HG02938 (cell line): ENCODE results near the gene TTC12.
A peak's percentile ranks its signal among the peaks of the same experiment; 100 is the strongest.
"Not testable (repeated sequence)": the region's sequence is repeated elsewhere in the genome, so short reads cannot be mapped to it uniquely, and the experiment has no call there.

Experiments
- ATAC-seq: cut with Tn5 transposase; IDR thresholded peaks from one replicate; pipeline ENCODE4 v1.9.1; 2021; ENCODE audit warnings: mild to moderate bottlenecking, moderate library complexity; ENCODE audit not compliant: unreplicated experiment

The TTC12 gene

DNA sequence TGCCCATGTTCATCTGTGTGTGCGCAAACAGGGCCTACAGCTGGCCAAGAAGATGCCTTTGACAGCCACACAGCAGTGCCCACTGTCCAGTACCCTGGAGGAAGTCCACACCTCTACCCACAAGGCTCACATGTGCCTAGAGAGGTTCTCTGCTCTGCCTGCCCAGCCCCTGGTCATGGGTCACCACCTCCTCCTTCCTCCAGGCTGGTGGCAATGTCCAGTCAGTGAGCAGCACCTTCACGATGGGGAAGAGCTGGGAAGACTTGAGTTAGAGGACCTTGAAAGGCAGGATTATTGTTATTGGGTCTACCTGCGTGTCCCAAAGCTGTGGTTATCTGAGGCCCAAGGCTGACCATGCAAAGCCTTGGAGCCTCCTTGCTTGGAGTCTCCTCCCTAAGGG is 28.4 kb upstream of the TTC12 start:
- no peak for ATAC-seq

DNA sequence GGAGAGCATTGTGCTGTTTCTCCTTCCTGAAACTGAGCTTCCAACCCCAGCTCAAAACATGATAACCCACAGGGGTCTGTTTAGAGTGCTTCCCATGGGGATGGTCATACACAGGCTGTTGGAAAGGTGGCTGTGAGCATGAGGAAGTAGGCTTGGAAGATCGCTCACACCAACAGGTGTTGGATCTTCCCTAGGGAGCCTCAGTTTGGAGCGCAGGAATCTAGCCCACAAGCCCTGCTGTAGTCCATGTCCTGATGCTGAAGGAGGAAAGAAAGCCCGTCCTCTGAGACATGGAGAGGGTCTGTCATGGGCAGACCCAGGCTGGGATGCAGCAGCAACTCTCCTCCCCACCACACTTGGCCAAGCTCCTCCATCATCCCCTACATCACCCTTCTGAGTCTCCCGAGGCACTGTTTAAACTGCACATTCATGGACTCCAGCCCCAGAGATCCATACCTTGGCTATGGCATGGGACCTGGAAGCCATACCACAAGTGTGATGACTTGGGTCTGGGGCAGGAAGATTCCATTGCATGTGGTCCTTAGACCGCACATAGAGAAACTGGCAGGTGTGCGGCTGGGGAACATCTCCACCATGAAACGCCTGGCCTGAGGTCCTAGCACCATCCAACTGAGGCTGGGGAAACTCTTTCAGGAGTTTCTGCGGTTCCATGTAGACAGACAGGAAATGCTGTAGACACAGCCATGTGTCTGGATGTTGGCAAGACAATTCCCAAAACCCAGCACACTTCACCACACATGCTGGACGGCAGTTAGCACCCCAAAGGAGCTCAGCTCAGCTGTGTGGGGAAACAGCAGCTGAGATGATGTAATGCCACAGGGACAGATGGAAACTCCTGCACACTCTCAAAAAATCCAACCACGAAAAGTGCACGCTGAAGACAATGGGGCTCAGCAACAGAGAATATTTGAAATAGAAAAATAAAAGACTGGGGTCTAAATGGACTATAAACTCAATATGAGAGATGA is 27.6 kb upstream of the TTC12 start:
- no peak for ATAC-seq

GRCh38 chr11:113287801-113288200 is 26.6 kb upstream of the TTC12 start:
- no peak for ATAC-seq

GRCh38 chr11:113288286-113288863 is 26.0 kb upstream of the TTC12 start:
- ATAC-seq, result no peak

GRCh38 chr11:113289431-113290187 is 24.8 kb upstream of the TTC12 start:
- peak; percentile 88 for ATAC-seq

DNA sequence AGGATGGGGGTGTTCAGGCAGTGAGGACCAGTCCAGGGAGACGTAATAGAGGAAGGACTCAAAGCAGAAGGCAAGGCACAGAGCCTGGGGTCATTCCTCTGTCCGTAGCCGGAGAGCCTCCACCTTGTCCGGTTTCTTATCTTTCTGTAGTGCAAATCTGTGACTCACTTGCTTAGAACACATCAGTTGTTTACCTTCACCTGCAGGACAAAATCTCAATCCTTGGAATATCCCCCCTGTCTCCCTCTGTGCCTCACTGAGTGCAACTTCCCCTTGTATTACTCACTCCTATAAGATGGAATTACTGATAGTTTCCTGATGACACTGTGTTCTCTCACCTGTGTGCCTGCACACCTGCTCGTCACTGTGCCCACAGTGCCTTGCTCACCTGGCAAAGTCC is 20.4 kb upstream of the TTC12 start:
- ATAC-seq, result no peak

DNA sequence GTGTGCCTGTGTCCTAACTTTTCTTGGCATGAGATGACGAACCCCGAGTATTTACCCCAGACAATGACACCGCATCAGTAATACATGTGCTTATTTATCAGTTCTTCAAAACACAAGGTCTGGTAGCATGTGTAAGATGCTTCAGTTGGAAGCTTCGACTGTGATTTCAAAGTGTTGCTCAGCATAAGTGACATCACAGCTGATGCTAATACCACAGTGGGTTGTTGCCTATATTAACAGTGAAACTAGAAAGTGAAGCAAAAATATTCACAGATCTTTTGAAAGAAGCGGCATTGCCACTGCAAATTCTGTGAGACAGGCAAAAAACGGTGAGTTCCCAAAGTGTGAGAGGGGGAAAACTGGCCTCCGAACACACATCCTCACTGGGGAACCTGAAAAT is 18.4 kb upstream of the TTC12 start:
- ATAC-seq, result no peak

DNA sequence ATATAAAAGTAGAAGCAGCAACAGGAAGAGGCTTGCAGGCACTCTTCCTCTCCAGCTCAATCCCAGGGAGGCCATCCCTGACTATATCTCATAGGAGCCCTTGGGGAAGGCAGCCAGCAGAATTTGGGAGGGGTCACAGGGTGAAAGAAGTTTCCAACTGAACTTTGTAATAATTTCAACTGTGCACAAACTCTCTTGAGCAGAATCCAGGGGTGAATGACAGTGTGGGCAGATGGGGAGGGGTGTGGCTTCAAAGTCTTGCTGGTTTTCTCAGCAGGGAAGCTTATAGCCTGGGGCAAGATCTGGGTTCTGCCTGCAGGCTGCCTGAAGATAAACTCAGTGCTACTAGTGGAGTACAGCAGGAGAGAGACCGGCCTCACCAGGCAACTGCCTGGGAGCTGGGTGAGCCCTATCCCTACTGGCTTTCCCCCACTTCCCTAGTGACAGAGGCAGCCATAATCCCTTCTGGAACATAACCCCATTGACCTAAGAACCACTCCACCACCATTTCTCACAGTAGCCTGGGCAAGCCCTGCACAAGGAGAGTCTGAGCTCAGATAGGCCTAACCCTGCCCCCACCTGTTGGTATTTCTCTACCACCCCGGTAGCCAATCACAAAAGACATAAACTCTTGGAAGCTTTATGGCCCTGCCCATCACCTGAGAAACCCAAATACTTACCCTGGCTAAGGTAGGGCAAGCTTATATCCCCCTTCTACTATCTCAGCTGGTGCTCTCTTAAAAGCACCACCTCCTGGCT is 17.8 kb upstream of the TTC12 start:
- no peak for ATAC-seq

DNA sequence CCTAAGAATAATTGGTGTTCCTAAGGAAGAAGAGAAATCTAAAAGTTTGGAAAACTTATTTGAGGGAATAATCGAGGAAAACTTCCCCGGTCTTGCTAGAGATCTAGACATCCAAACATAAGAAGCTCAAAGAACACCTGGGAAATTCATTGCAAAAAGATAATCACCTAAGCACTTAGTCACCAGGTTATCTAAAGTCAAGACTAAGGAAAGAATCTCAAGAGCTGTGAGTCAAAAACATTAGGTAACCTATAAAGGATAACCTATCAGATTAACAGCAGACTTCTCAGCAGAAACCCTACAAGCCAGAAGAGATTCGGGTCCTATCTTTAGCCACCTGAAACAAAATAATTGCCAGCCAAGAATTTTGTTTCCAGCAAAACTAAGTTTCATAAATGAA is 15.9 kb upstream of the TTC12 start:
- not testable (repeated sequence) for ATAC-seq

GRCh38 chr11:113304916-113305315 is 9.5 kb upstream of the TTC12 start:
- ATAC-seq, result no peak

DNA sequence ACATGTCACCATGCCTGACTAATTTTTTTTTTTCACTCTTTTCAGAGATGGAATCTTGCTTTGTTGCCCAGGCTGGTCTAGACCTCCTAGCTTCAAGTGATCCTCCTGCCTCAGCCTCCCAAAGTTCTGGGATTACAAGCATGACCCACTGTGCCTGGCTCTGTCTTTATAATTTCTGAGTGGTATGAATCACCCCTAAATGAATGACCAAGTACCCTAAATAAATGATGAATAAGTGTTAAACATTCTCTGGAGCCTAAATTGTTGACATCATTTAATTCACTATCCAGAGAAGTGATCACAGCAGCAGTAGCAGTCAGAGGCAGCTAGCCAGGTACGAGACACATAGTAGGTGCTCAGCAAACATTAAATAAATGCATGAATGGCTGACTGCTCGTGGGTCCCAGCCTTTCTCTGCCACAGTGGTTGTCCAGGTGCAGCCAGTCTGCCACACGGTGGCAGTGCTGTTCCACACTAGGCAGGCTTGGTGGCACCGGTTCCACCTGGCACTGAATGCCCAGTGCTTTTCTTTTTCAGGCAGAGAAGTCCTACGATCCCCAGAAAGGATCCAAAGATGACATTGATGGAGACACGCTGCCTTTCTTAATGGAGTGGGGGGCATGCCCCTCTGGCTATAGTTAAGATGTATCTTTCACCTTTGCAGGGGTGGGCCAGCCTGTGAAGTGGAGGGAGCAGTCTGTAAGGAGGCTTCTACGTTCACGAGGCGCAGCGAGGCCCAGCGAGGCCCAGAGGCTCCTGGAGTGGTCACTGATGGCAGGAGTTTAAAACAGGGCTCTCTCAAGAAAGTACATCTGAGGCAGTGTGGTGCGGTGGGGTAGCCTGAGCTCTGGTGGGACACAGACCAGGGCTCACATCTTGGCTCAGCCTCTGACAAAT is 8.7 kb upstream of the TTC12 start:
- ATAC-seq, result peak; percentile 70

- ATAC-seq, result no peak
Observed at GRCh38 chr11:113308601-113309000, 5.8 kb upstream of the TTC12 start.

DNA sequence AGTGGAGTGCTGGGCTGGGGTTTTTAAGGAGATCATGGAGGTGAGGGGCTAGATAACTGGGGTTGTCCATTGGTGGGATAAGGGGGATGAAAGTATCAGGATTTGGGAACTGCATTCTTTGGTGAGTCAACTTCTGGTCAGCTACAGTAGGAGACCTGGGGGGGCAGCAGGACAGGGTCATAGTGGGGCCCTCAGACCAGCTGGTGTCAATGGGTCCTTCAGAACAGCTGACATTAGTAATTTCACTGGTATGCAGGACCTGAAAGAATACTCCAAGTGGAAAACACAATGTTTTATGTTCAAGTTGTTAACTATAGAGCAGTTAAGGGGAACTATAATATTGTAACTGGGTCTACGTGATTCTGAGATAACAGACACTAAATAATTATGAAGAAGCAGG is 2.8 kb upstream of the TTC12 start:
- ATAC-seq, result no peak

- ATAC-seq, result no peak
Observed at GRCh38 chr11:113313601-113314000, 782 bp upstream of the TTC12 start.

GRCh38 chr11:113314065-113314388 is 356 bp upstream of the TTC12 start:
- no peak for ATAC-seq

DNA sequence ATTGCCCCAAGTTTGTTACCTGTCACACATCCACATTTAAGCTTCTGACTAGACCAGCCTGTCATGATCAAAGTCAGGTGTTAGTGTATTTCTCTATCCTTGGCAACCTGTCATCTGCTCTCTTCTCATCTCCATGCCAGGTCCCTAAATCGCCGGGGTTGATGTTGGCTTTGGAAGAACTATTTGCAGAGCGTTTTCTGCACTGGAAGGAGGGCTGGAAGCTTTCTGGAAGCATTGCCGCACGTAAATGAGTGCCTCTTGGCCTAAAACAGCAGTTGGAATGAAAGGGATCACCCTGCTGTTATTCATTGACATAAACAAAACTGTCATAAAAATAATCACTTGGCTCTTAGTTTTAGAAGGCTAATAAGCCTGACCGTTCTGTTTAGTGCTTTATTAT is 1.4 kb downstream of the TTC12 start:
- ATAC-seq, result no peak

GRCh38 chr11:113316256-113316655 is 1.9 kb downstream of the TTC12 start:
- no peak for ATAC-seq

DNA sequence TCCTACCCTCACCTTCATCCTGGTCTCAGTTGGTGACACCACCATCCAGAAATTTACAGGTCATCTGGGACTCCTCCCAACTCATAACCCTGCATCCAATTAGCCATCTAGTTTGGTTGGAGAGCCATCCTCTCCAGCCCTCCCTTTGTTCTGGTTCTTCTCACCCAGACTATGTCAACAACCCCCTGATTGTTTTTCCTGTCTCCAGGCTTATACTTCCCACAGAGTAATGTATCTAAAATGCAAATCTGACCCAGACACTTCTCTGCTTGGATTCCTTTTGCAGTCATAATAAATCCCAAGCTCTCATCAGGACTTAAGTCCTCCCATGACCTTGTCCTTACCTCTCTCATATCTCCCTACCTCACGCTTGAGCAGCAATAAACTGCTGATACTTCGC is 3.0 kb downstream of the TTC12 start:
- no peak for ATAC-seq

DNA sequence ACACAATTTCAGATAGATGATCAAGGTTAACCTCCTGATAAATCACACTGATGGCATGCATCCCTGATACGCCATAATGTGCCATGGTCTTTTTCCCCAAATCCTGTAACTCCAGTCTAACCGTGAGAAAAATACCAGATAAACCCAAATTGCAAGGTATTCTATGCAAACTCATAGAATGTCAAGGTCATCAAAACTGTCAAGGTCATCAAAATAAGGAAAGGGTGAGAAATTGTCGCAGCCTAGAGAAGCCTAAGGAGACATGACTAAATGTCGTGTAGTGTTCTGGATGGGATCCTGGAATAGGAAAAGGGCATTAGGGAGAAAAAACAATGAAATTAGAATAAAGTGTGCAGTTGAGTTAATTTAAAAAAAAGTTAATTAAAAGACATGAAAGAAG is 4.7 kb downstream of the TTC12 start:
- ATAC-seq, result no peak

- no peak for ATAC-seq
Observed at GRCh38 chr11:113322158-113322557, 7.8 kb downstream of the TTC12 start.
